Muscle layer of colon (tissue), 2 donors: ENCODE data around the gene SAMD11.
"Not testable (repeated sequence)": the region's sequence is repeated elsewhere in the genome, so short reads cannot be mapped to it uniquely, and the experiment has no call there.

Source experiments
- H3K27ac ChIP-seq: one replicate; pipeline ENCODE4 v1.7.0; 2013; ENCODE audit warnings: low read depth, mild to moderate bottlenecking, low read length, moderate library complexity
- H3K27me3 ChIP-seq, 2 donors: one replicate each; pipeline ENCODE4 v1.7.0; 2013; ENCODE audit warnings: low read length in 2 of 2, mild to moderate bottlenecking in 2 of 2; ENCODE audit not compliant: insufficient read depth in 2 of 2, control insufficient read depth in 1 of 2
- H3K36me3 ChIP-seq: one replicate; pipeline ENCODE4 v1.7.0; 2013; ENCODE audit warnings: mild to moderate bottlenecking, low read length; ENCODE audit not compliant: insufficient read depth
- H3K4me1 ChIP-seq: one replicate; pipeline ENCODE4 v1.7.0; 2013; ENCODE audit warnings: mild to moderate bottlenecking, low read length; ENCODE audit not compliant: insufficient read depth
- H3K4me3 ChIP-seq, 2 donors: one replicate each; pipeline ENCODE4 v1.7.0; 2013; ENCODE audit warnings: low read length in 2 of 2, low read depth in 1 of 2, mild to moderate bottlenecking in 1 of 2, moderate library complexity in 1 of 2
- H3K9ac ChIP-seq: one replicate; pipeline ENCODE4 v1.7.0; 2013; ENCODE audit warnings: low read length
- H3K9me3 ChIP-seq: one replicate; pipeline ENCODE4 v1.7.0; 2013; ENCODE audit warnings: mild to moderate bottlenecking, low read length
- donor health status: abdominal sarcoma.
- donor health status: Adenocarcinoma of cecum.

SAMD11 gene

DNA sequence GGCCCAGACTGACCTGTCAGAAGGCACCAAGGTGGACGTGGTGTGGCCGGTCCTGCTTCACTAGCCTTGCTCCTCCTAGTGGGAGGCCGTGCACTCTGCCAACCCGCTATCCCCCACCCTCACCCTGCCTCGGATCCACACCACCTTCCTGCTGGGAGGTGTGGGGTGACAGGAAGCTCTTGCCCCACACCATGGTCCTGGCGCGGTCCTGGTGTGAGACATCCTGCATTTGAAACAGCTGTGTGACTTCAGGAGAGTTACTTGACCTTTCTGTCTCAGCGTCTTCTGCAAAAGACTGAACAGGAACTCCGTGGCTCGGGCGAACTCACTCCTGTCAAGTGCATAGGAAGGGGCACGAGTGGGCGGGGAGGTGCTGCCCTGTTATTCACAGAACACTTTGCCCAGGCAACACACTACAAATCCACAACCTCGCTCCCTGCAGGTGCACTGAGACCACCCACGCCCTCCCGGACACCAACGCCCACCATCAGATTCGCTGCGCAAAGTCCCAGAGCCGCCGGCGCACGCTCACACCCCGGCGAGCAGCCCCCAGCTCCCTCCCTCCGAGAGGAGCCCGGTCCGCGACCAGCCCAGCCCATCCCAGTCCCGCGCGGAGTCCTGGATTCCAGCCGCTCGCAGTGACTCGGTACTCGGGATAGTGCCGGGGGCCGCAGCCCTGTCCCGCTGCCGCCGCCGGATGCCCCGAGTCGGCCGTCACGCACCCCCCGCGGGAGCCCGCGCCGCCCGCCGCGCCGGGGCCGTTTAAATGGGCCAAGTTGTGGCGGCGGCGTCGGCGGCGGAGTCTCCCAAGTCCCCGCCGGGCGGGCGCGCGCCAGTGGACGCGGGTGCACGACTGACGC, at the start of gene SAMD11:
SAMD11 (plus strand) TSS at position 793 of the 860 bp plus-strand sequence. CDS start 509 bp downstream, outside the sequence.
- no peak within 1 kb of the TSS for H3K9ac ChIP-seq

DNA sequence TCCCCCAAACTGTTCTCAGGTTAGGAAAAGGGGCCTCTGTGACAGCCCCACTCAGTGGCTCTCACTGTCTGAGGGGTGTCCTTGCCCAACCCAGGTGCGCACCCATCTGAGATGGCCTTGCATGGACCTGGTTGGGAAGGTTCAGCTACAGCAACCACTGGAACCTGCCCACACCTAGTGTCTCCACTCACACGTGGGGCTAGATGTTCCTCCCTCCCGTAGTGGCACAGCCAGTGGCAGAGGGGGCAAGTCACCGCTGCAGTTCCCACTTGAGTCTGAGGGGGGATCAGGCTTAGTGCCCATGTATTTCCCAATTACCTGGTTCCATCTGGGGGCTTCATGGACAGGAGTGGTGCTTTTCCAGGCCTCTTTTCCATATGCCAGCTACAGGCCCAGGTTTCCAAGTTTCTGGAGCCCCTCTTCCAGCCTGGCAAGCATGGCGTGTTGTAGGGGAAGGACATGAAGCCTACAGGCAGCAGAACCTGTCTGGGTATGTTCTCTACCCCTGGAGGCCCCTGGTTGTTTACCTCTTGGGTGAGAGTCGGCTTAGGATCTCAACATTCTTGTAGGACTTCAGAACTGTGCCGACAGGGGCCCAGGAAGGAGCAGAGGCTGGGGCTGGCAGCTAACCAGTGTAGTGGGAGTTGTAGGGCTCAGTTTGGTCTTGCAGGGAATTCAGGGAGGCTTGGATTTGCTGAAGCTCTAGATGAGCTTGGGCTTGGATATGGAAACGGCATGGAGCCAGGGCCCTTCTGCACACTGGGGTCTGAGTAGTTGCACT, 47.1 kb upstream of the SAMD11 start:
- H3K36me3 ChIP-seq, H3K9me3 ChIP-seq, H3K4me3 ChIP-seq, H3K27me3 ChIP-seq, H3K9ac ChIP-seq, H3K4me1 ChIP-seq, H3K27ac ChIP-seq: not testable (repeated sequence)

More for the DNA sequence above, at the start of gene SAMD11:
- peaks cover 23% of the 10 kb centered on the region for H3K4me1 ChIP-seq
- no peaks in the 10 kb centered on the region for H3K9me3 ChIP-seq
- peak within 1 kb of the TSS; percentile 36 to 50 for H3K4me3 ChIP-seq
- H3K36me3 ChIP-seq, result no peaks in the 10 kb centered on the region
- peaks cover 20 to 78% of the 10 kb centered on the region in 2 donors for H3K27me3 ChIP-seq
- H3K27ac ChIP-seq, result no peak within 1 kb of the TSS

DNA sequence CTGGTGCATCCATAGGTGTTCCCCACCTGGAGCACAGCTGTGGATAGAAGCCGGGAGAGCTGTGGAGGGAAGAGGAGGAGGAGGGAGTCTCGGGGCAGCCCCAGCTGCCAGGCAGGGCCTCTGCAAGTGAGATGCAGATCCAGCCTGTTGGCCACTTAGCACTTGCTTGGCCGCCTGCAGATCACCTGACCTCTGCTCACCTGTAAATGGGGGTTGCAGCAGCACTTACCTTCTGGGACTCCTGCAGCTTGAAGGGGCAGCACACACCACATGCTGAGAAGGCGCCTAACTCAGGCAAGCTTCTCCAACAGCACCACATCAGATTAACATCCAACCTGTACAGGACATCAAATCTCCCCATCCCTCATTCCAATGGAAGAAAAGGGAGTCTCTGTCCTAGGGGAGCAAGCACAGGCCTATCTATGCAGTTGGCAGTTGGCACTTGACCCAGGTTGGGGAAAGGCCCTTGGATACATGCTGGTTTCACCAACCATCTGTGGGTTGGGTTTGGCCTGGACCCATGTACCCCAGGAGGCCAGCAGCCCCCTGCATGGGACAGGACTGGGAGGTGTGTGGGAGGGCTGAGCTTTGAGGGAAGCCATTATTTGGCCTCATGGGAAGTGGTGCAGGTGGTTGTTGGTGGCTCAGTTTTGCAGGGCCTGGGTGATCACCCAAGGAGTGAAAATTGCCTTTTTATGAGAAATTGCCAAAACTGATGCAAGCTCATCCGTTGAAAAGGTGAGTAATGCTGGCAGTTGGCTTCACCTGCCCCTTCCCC, 46.3 kb upstream of the SAMD11 start:
- not testable (repeated sequence) for H3K4me1 ChIP-seq, H3K36me3 ChIP-seq

DNA sequence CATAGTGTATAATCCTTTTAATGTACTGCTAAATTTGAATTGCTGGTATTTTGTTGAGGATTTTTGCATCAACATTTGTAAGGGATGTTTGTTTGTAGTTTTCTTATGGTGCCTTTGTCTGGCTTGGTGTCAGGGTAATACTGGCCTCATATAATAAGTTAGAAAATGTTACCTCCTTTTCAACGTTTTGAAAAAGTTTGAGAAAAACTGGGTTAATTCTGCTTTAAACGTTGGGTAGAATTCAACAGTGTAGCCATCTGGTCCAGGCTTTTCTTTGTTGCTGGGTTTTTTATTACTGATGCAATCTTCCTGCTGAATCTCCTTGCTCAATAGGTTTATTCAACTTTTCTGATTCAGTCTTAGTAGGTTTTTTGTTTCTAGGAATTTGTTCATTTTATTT, 43.2 kb upstream of the SAMD11 start:
- not testable (repeated sequence) for H3K9ac ChIP-seq, H3K36me3 ChIP-seq, H3K4me1 ChIP-seq, H3K9me3 ChIP-seq, H3K27me3 ChIP-seq, H3K27ac ChIP-seq, H3K4me3 ChIP-seq

More for the DNA sequence above, 46.3 kb upstream of the SAMD11 start:
- not testable (repeated sequence) for H3K27me3 ChIP-seq, H3K9me3 ChIP-seq, H3K27ac ChIP-seq, H3K4me3 ChIP-seq, H3K9ac ChIP-seq

- not testable (repeated sequence) for H3K27me3 ChIP-seq, H3K9me3 ChIP-seq, H3K4me1 ChIP-seq, H3K27ac ChIP-seq, H3K36me3 ChIP-seq, H3K4me3 ChIP-seq, H3K9ac ChIP-seq
These were observed 42.8 kb upstream of the SAMD11 start for GRCh38 chr1:880915-881314.

DNA sequence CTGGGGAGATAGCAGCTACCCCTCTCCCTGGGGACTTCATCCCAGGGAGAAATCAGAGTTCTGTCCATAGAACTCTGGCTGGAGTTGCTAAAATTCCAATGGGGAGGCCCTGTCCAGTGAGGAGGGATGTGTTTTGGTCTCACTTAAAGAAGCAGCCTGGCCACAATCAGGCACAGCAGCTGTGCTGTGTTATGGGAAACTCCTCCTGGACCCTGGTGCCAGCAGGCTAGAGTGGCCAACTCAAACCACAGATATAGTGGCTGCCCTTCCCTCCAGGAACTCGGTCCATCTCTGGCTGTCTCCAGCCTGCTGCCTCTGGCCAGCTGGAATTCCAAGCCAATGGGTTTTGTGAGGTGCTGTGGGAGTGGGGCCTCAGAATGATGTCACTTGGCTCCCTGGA, 37.4 kb upstream of the SAMD11 start:
- H3K27me3 ChIP-seq, result peaks cover 0 to 4% of the 10 kb centered on the region in 2 donors
- no peak overlapping the region for H3K4me3 ChIP-seq
- no peaks in the 10 kb centered on the region for H3K9me3 ChIP-seq

DNA sequence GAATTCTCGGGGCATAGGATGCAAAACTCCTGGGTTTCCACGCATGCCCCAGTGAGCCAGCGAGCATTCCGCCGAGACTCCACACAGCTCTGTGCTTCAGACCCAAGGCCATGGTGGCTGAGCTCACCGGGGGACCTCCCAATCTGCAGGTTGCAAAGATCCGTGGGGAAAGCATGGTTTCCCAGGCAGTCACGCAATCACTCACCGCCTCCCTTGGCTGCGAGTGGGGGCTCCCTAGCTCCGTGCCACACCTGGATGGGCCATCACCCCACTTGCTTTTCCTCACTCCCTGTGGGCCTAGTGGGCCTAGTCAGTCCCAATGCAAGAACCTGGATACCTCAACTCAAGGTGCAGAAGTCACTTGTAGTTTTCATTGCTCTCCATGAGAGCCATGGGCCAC, 37.0 kb upstream of the SAMD11 start:
- Histone ChIP-seq H3K27me3 (peaks cover 0 to 4% of the 10 kb centered on the region in 2 donors), H3K27ac (no peak overlapping the region), H3K9ac (no peak overlapping the region), H3K4me1 (no peaks in the 10 kb centered on the region), H3K9me3 (no peaks in the 10 kb centered on the region), H3K36me3 (no peaks in the 10 kb centered on the region), H3K4me3 (no peak overlapping the region)

More for the DNA sequence above, 37.4 kb upstream of the SAMD11 start:
- Histone ChIP-seq H3K27ac (no peak overlapping the region), H3K36me3 (no peaks in the 10 kb centered on the region), H3K4me1 (no peaks in the 10 kb centered on the region), H3K9ac (no peak overlapping the region)

- Histone ChIP-seq H3K4me3 (no peak overlapping the region), H3K36me3 (no peaks in the 10 kb centered on the region), H3K9ac (no peak overlapping the region), H3K27me3 (peaks cover 0 to 4% of the 10 kb centered on the region in 2 donors), H3K27ac (no peak overlapping the region), H3K9me3 (no peaks in the 10 kb centered on the region), H3K4me1 (no peaks in the 10 kb centered on the region)
These were observed 35.4 kb upstream of the SAMD11 start for GRCh38 chr1:888297-888696.

GRCh38 chr1:889774-890173, 33.9 kb upstream of the SAMD11 start:
- H3K27ac ChIP-seq, H3K27me3 ChIP-seq, H3K4me1 ChIP-seq, H3K36me3 ChIP-seq, H3K4me3 ChIP-seq, H3K9me3 ChIP-seq, H3K9ac ChIP-seq: not testable (repeated sequence)

DNA sequence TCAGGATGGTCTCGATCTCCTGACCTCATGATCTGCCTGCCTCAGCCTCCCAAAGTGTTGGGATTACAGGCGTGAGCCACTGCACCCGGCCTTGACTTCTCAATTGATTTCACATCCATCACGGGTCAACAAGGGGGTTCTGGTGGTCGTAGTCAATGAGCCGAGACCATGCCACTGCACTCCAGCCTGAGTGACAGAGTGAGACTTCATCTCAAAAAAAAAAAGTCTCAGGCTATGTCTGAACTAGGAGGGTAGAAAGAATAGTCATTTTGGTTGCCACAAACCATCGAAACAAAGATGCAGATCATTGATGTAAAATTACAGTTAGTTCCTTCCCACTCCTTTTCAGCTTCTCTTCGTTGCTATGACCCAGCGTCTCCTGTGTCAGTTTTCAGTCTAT, 33.5 kb upstream of the SAMD11 start:
- not testable (repeated sequence) for H3K36me3 ChIP-seq, H3K4me3 ChIP-seq, H3K9ac ChIP-seq, H3K27me3 ChIP-seq, H3K9me3 ChIP-seq, H3K27ac ChIP-seq, H3K4me1 ChIP-seq

DNA sequence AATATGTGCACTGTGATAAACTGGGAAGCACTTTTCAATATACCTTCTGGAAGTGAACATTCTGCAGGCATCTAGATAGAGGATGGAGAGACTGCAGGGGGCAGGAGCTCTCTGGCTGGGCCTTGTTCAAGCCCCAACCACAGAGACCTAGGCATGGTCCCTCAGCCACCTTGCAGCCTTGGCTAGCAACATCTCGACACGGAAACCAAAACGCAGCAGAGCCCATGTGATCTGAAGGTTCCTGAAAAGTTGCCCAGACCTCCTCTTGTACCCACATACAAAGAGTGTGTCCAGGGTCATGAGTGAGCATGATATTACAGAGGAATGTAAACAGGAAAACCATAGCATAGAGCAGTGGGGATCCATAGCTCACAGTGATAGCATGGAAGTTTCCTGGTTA, 33.1 kb upstream of the SAMD11 start:
- Histone ChIP-seq H3K4me3 (no peak overlapping the region), H3K36me3 (no peaks in the 10 kb centered on the region), H3K27ac (no peak overlapping the region), H3K4me1 (no peaks in the 10 kb centered on the region), H3K27me3 (peaks cover 0 to 4% of the 10 kb centered on the region in 2 donors), H3K9me3 (no peaks in the 10 kb centered on the region), H3K9ac (no peak overlapping the region)
